ENCODE results near the gene ZNF217.

Gene ZNF217

GRCh38 chr20:53574819-53575218, 18.8 kb downstream of the ZNF217 start:
- no peak overlapping the region for H3K4me3 ChIP-seq
- DNase-seq (ENCODE audit: low read depth, low spot score): no peak
- H3K9me3 ChIP-seq (ENCODE audit: low read depth, low read length): no peaks in the 10 kb centered on the region
- H3K36me3 ChIP-seq (ENCODE audit: insufficient read depth, low read length): peaks cover 58% of the 10 kb centered on the region
- TF ChIP-seq EZH2 (IDR thresholded peaks at IDR 0.05) (no peak), POLR2AphosphoS5 (IDR thresholded peaks at IDR 0.05; ENCODE audit: borderline replicate concordance, low read depth, low read length) (no peak), FOXP2 (optimal IDR thresholded peaks at IDR 0.05; ENCODE audit: control extremely low read depth, extremely low read length, insufficient read depth) (no peak)
- H3K9ac ChIP-seq (ENCODE audit: insufficient read length): no peak overlapping the region
- H3K27ac ChIP-seq: no peak overlapping the region

- no peaks in the 10 kb centered on the region for H3K9me3 ChIP-seq (ENCODE audit: low read depth, low read length)
- H3K4me3 ChIP-seq: no peak overlapping the region
- DNase-seq (ENCODE audit: low read depth, low spot score): no peak
- no peak overlapping the region for H3K27ac ChIP-seq
- H3K9ac ChIP-seq (ENCODE audit: insufficient read length): no peak overlapping the region
- peaks cover 58% of the 10 kb centered on the region for H3K36me3 ChIP-seq (ENCODE audit: insufficient read depth, low read length)
- TF ChIP-seq FOXP2 (optimal IDR thresholded peaks at IDR 0.05; ENCODE audit: control extremely low read depth, extremely low read length, insufficient read depth) (no peak), EZH2 (IDR thresholded peaks at IDR 0.05) (no peak), POLR2AphosphoS5 (IDR thresholded peaks at IDR 0.05; ENCODE audit: borderline replicate concordance, low read depth, low read length) (no peak)
These were observed 19.3 kb downstream of the ZNF217 start for GRCh38 chr20:53574259-53574789.

- H3K4me3 ChIP-seq: no peak overlapping the region
- H3K36me3 ChIP-seq (ENCODE audit: insufficient read depth, low read length): peaks cover 56% of the 10 kb centered on the region
- H3K9me3 ChIP-seq (ENCODE audit: low read depth, low read length): no peaks in the 10 kb centered on the region
- H3K27ac ChIP-seq: no peak overlapping the region
- no peak for DNase-seq (ENCODE audit: low read depth, low spot score)
- TF ChIP-seq EZH2 (IDR thresholded peaks at IDR 0.05) (no peak), FOXP2 (optimal IDR thresholded peaks at IDR 0.05; ENCODE audit: control extremely low read depth, extremely low read length, insufficient read depth) (no peak), POLR2AphosphoS5 (IDR thresholded peaks at IDR 0.05; ENCODE audit: borderline replicate concordance, low read depth, low read length) (no peak)
- H3K9ac ChIP-seq (ENCODE audit: insufficient read length): no peak overlapping the region
These were observed 21.9 kb downstream of the ZNF217 start for GRCh38 chr20:53571555-53572286.

GRCh38 chr20:53570446-53571276, 23.0 kb downstream of the ZNF217 start:
- no peak for TF ChIP-seq FOXP2 (optimal IDR thresholded peaks at IDR 0.05; ENCODE audit: control extremely low read depth, extremely low read length, insufficient read depth)
- no peak overlapping the region for H3K27ac ChIP-seq
- H3K9ac ChIP-seq (ENCODE audit: insufficient read length): no peak overlapping the region
- H3K9me3 ChIP-seq (ENCODE audit: low read depth, low read length): no peaks in the 10 kb centered on the region
- H3K4me3 ChIP-seq: no peak overlapping the region
- peaks cover 46% of the 10 kb centered on the region for H3K36me3 ChIP-seq (ENCODE audit: insufficient read depth, low read length)
- DNase-seq (ENCODE audit: low read depth, low spot score): no peak

GRCh38 chr20:53569606-53570307, 23.9 kb downstream of the ZNF217 start:
- no peak overlapping the region for H3K27ac ChIP-seq
- H3K9ac ChIP-seq (ENCODE audit: insufficient read length): no peak overlapping the region
- no peak for TF ChIP-seq POLR2AphosphoS5 (IDR thresholded peaks at IDR 0.05; ENCODE audit: borderline replicate concordance, low read depth, low read length)
- no peak for TF ChIP-seq FOXP2 (optimal IDR thresholded peaks at IDR 0.05; ENCODE audit: control extremely low read depth, extremely low read length, insufficient read depth)
- TF ChIP-seq EZH2 (IDR thresholded peaks at IDR 0.05): no peak
- no peak overlapping the region for H3K4me3 ChIP-seq
- peaks cover 37% of the 10 kb centered on the region for H3K36me3 ChIP-seq (ENCODE audit: insufficient read depth, low read length)
- no peak for DNase-seq (ENCODE audit: low read depth, low spot score)
- no peaks in the 10 kb centered on the region for H3K9me3 ChIP-seq (ENCODE audit: low read depth, low read length)

GRCh38 chr20:53569005-53569404, 24.6 kb downstream of the ZNF217 start:
- Histone ChIP-seq H3K9me3 (ENCODE audit: low read depth, low read length) (no peaks in the 10 kb centered on the region), H3K4me3 (no peak overlapping the region), H3K9ac (ENCODE audit: insufficient read length) (no peak overlapping the region), H3K36me3 (ENCODE audit: insufficient read depth, low read length) (peaks cover 29% of the 10 kb centered on the region; the same call in 1 of the 2 replicates), H3K27ac (no peak overlapping the region)
- no peak for DNase-seq (ENCODE audit: low read depth, low spot score)
- TF ChIP-seq FOXP2 (optimal IDR thresholded peaks at IDR 0.05; ENCODE audit: control extremely low read depth, extremely low read length, insufficient read depth) (no peak), POLR2AphosphoS5 (IDR thresholded peaks at IDR 0.05; ENCODE audit: borderline replicate concordance, low read depth, low read length) (no peak), EZH2 (IDR thresholded peaks at IDR 0.05) (no peak)

- H3K9me3 ChIP-seq (ENCODE audit: low read depth, low read length): no peaks in the 10 kb centered on the region
- no peak overlapping the region for H3K4me3 ChIP-seq
- no peak overlapping the region for H3K9ac ChIP-seq (ENCODE audit: insufficient read length)
- TF ChIP-seq EZH2 (IDR thresholded peaks at IDR 0.05): no peak
- no peak for TF ChIP-seq FOXP2 (optimal IDR thresholded peaks at IDR 0.05; ENCODE audit: control extremely low read depth, extremely low read length, insufficient read depth)
- no peak for TF ChIP-seq POLR2AphosphoS5 (IDR thresholded peaks at IDR 0.05; ENCODE audit: borderline replicate concordance, low read depth, low read length)
- H3K27ac ChIP-seq: no peak overlapping the region
- no peak for DNase-seq (ENCODE audit: low read depth, low spot score)
- H3K36me3 ChIP-seq (ENCODE audit: insufficient read depth, low read length): peaks cover 27% of the 10 kb centered on the region; the same call in 1 of the 2 replicates
These were observed 25.3 kb downstream of the ZNF217 start for GRCh38 chr20:53568351-53568750.

All from SK-N-MC (cell line).